HepG2 (cell line): ENCODE measurements around the gene CTTNBP2NL.

Experiments used
- CENPBD1 ChIP-seq: sonication (generic); formaldehyde crosslinking; IDR thresholded peaks from 2 replicates; pipeline ENCODE4 v1.8.0; 2022; ENCODE audit warnings: missing genetic modification reagents, low read depth, mild to moderate bottlenecking, borderline replicate concordance
- CTCF ChIP-seq: sonication (generic); formaldehyde crosslinking; IDR thresholded peaks from 2 replicates; pipeline ENCODE4 v1.5.0; 2020; ENCODE audit warnings: mild to moderate bottlenecking, missing genetic modification reagents, moderate library complexity
- EZH2 ChIP-seq: conservative IDR thresholded peaks from 2 replicates; pipeline ENCODE4 v1.6.1; 2012; ENCODE audit warnings: mild to moderate bottlenecking, low read depth, low read length, moderate library complexity
- GABPA ChIP-seq, 2 experiments: IDR thresholded peaks; 2 replicates each; pipeline ENCODE4 v1.6.1; 2011 to 2016; ENCODE audit warnings: low read depth in 2 of 2, low read length in 1 of 2, missing biosample characterization in 1 of 2, missing genetic modification characterization in 1 of 2
- POLR2A ChIP-seq, 2 experiments: IDR thresholded peaks; 2 replicates each; pipeline ENCODE4 v1.6.1; 2011; ENCODE audit warnings: low read depth in 2 of 2, low read length in 2 of 2, mild to moderate bottlenecking in 1 of 2, moderate library complexity in 1 of 2; ENCODE audit not compliant: insufficient read depth in 1 of 2
- PRDM10 ChIP-seq: sonication (generic); formaldehyde crosslinking; IDR thresholded peaks from 2 replicates; pipeline ENCODE4 v1.4.0; 2020; ENCODE audit warnings: low read depth, missing genetic modification reagents
- RELA ChIP-seq: sonication (generic); formaldehyde crosslinking; IDR thresholded peaks from 2 replicates; pipeline ENCODE4 v1.4.0; 2020; ENCODE audit warnings: missing genetic modification reagents
- SRY ChIP-seq: sonication (generic); formaldehyde crosslinking; IDR thresholded peaks from 2 replicates; pipeline ENCODE4 v1.8.0; 2022; ENCODE audit warnings: mild to moderate bottlenecking, missing genetic modification reagents
- TCF12 ChIP-seq, 2 experiments: fragments of 450-650 bp in 1 of 2; sonication (generic) in 1 of 2; formaldehyde crosslinking in 1 of 2; IDR thresholded peaks; 2 replicates each; pipeline versions ENCODE4 v1.6.1 to v1.8.0; 2017 to 2022; ENCODE audit warnings: antibody characterized with exemption in 1 of 2, mild to moderate bottlenecking in 1 of 2, missing genetic modification reagents in 1 of 2, moderate library complexity in 1 of 2
- TGIF2 ChIP-seq: IDR thresholded peaks from 2 replicates; pipeline ENCODE4 v1.6.1; 2016; ENCODE audit warnings: control low read depth, missing compliant biosample characterization
- ZNF501 ChIP-seq: sonication (generic); formaldehyde crosslinking; IDR thresholded peaks from 2 replicates; pipeline ENCODE4 v1.5.1; 2020; ENCODE audit warnings: mild to moderate bottlenecking, moderate library complexity, missing genetic modification reagents
- ZNF549 ChIP-seq: sonication (generic); formaldehyde crosslinking; IDR thresholded peaks from 2 replicates; pipeline ENCODE4 v1.5.0; 2020; ENCODE audit warnings: missing genetic modification reagents
- ZNF552 ChIP-seq: sonication (generic); formaldehyde crosslinking; IDR thresholded peaks from 2 replicates; pipeline ENCODE4 v1.9.0; 2022; ENCODE audit warnings: missing genetic modification reagents, mild to moderate bottlenecking, borderline replicate concordance
- TF ChIP-seq, protein P1 (sequence below): sonication (generic); formaldehyde crosslinking; IDR thresholded peaks from 2 replicates; pipeline ENCODE4 v1.4.0; 2020; ENCODE audit warnings: mild to moderate bottlenecking, missing genetic modification reagents

- no peak for TF ChIP-seq GABPA (IDR thresholded peaks at IDR 0.05; ENCODE audit: low read depth, low read length)
- TF ChIP-seq GABPA (CRISPR knock-in tag; IDR thresholded peaks at IDR 0.05; ENCODE audit: low read depth) = no peak
- no peak for TF ChIP-seq TCF12 (IDR thresholded peaks at IDR 0.05)
- 0 out of 2 replicates have a peak, but pooled peaks have one; percentile 35 for TF ChIP-seq TCF12 (CRISPR knock-in tag; IDR thresholded peaks at IDR 0.05)
- TF ChIP-seq EZH2 = no peak
- TF ChIP-seq ZNF501 (CRISPR knock-in tag) = peak; percentile 64; the same call in 1 of the 2 replicates
- TF ChIP-seq TGIF2 = no peak
- TF ChIP-seq ZNF549 (CRISPR knock-in tag) = no peak
- TF ChIP-seq POLR2A (IDR thresholded peaks at IDR 0.05; ENCODE audit: insufficient read depth in 1 of 2, low read depth in 2 of 2, low read length in 2 of 2) = no peak
- TF ChIP-seq, protein P1, sequence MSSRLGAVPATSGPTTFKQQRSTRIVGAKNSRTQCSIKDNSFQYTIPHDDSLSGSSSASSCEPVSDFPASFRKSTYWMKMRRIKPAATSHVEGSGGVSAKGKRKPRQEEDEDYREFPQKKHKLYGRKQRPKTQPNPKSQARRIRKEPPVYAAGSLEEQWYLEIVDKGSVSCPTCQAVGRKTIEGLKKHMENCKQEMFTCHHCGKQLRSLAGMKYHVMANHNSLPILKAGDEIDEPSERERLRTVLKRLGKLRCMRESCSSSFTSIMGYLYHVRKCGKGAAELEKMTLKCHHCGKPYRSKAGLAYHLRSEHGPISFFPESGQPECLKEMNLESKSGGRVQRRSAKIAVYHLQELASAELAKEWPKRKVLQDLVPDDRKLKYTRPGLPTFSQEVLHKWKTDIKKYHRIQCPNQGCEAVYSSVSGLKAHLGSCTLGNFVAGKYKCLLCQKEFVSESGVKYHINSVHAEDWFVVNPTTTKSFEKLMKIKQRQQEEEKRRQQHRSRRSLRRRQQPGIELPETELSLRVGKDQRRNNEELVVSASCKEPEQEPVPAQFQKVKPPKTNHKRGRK = no peak
- TF ChIP-seq ZNF552 (CRISPR knock-in tag) = no peak
- TF ChIP-seq CENPBD1 = no peak
- TF ChIP-seq RELA (CRISPR knock-in tag) = no peak
- TF ChIP-seq SRY (CRISPR knock-in tag) = peak; percentile 79; the same call in 1 of the 2 replicates
- peak; percentile 98 for TF ChIP-seq CTCF (CRISPR knock-in tag)
- TF ChIP-seq PRDM10 (CRISPR knock-in tag) = no peak
These were observed 70.2 kb downstream of the CTTNBP2NL start for GRCh38 chr1:112466078-112466660.
